ENCODE measurements around the gene UPK1A. TPM values are rescaled to one million over a fixed set of nuclear protein-coding genes. Genes with fewer than 3 reads are reported as not detected.
"Not testable (repeated sequence)": the region's sequence is repeated elsewhere in the genome, so short reads cannot be mapped to it uniquely, and the experiment has no call there.

The UPK1A gene
- total RNA-seq, 1 experiment from 2014 or later = not detected

DNA sequence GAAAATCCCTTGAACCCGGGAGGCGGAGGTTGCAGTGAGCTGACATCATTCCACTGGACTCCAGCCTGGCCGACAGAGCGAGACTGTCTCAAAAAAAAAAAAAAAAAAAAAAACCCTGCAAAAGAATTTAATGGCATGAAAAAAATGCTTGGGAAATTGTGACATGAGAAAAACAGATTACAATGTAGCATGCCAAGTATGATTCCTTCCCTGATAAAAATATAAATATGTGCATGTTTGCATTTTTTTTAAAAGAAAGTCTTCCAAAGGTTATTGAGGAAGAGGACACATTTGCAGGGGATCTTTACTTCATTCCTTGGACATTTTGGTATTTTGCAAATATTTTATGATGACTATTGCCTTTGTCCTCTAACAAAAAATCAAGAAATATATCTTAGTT is 23.5 kb downstream of the UPK1A start:
- Histone ChIP-seq H3K79me2 (ENCODE audit: low read length) (no peaks in the 10 kb centered on the region), H3K27me3 (ENCODE audit: low read length) (no peaks in the 10 kb centered on the region), H3K9ac (ENCODE audit: low read length) (no peak overlapping the region), H3K4me2 (ENCODE audit: low read depth, low read length, poor library complexity, severe bottlenecking) (no peak overlapping the region), H3K27ac (ENCODE audit: low read length) (no peak overlapping the region), H3K36me3 (ENCODE audit: insufficient read depth, low read length) (no peaks in the 10 kb centered on the region), H3K9me2 (replicated peaks; ENCODE audit: insufficient read depth, low read length) (no peaks in the 10 kb centered on the region), H4K20me1 (ENCODE audit: insufficient read depth, low read depth, low read length) (no peaks in the 10 kb centered on the region), H3K9me3 (ENCODE audit: low read length) (no peaks in the 10 kb centered on the region), H3K4me1 (ENCODE audit: low read length) (no peaks in the 10 kb centered on the region), H3K4me3 (ENCODE audit: low read length) (no peak overlapping the region), H2AFZ (ENCODE audit: low read length) (no peak overlapping the region)
- DNase-seq = no peak

DNA sequence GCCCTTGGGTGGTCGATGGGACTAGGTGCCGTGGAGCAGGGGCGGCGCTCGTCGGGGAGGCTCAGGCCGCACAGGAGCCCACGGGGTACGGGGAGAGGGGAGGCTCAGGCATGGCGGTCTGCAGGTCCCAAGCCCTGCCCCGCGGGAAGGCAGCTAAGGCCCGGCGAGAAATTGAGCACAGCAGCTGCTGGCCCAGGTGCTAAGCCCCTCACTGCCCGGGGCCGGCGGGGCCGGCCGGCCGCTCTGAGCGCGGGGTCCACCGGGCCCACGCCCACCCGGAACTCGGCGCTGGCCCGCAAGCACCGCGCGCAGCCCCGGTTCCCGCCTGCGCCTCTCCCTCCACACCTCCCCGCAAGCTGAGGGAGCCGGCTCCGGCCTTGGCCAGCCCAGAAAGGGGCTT is 24.8 kb downstream of the UPK1A start:
- H3K27ac ChIP-seq (ENCODE audit: low read length); H3K36me3 ChIP-seq (ENCODE audit: insufficient read depth, low read length); H3K79me2 ChIP-seq (ENCODE audit: low read length); H3K4me2 ChIP-seq (ENCODE audit: low read depth, low read length, poor library complexity, severe bottlenecking); H4K20me1 ChIP-seq (ENCODE audit: insufficient read depth, low read depth, low read length); H3K9me3 ChIP-seq (ENCODE audit: low read length); H3K9me2 ChIP-seq (replicated peaks; ENCODE audit: insufficient read depth, low read length); DNase-seq; H3K4me3 ChIP-seq (ENCODE audit: low read length); H3K27me3 ChIP-seq (ENCODE audit: low read length); H2AFZ ChIP-seq (ENCODE audit: low read length); H3K4me1 ChIP-seq (ENCODE audit: low read length); H3K9ac ChIP-seq (ENCODE audit: low read length): not testable (repeated sequence)

GRCh38 chr19:35692010-35692409 is 25.7 kb downstream of the UPK1A start:
- H4K20me1 ChIP-seq (ENCODE audit: insufficient read depth, low read depth, low read length) = no peaks in the 10 kb centered on the region
- no peak overlapping the region for H2AFZ ChIP-seq (ENCODE audit: low read length)
- DNase-seq = no peak
- no peak overlapping the region for H3K9ac ChIP-seq (ENCODE audit: low read length)
- no peak overlapping the region for H3K27ac ChIP-seq (ENCODE audit: low read length)
- H3K9me2 ChIP-seq (replicated peaks; ENCODE audit: insufficient read depth, low read length) = no peaks in the 10 kb centered on the region
- H3K27me3 ChIP-seq (ENCODE audit: low read length) = no peaks in the 10 kb centered on the region
- H3K9me3 ChIP-seq (ENCODE audit: low read length) = no peaks in the 10 kb centered on the region
- H3K4me2 ChIP-seq (ENCODE audit: low read depth, low read length, poor library complexity, severe bottlenecking) = no peak overlapping the region
- no peaks in the 10 kb centered on the region for H3K79me2 ChIP-seq (ENCODE audit: low read length)
- H3K36me3 ChIP-seq (ENCODE audit: insufficient read depth, low read length) = no peaks in the 10 kb centered on the region
- H3K4me3 ChIP-seq (ENCODE audit: low read length) = no peak overlapping the region
- H3K4me1 ChIP-seq (ENCODE audit: low read length) = no peaks in the 10 kb centered on the region

DNA sequence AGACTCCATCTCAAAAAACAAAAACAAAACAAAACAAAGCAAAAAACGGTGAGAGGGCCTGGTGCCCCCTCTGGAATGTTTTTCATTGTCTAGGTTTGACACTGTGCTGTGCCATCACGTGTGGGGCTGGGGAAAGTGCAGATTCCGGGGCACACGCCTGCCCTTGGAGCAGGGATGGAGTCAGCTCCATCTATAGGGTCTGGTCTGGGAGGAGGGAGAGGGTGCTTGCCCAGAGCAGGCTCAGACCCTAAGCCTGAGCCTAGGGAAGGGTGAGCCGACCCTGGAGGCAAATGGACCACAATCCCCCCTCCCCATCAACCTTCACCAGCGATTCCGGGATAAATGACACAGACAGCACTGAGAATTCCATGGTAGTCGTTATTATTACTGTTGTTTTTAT is 27.1 kb downstream of the UPK1A start:
- H3K27me3 ChIP-seq (ENCODE audit: low read length) = no peaks in the 10 kb centered on the region
- H3K79me2 ChIP-seq (ENCODE audit: low read length) = no peaks in the 10 kb centered on the region
- no peaks in the 10 kb centered on the region for H4K20me1 ChIP-seq (ENCODE audit: insufficient read depth, low read depth, low read length)
- DNase-seq = no peak
- H3K4me3 ChIP-seq (ENCODE audit: low read length) = no peak overlapping the region
- no peaks in the 10 kb centered on the region for H3K9me2 ChIP-seq (replicated peaks; ENCODE audit: insufficient read depth, low read length)
- no peak overlapping the region for H2AFZ ChIP-seq (ENCODE audit: low read length)
- H3K9me3 ChIP-seq (ENCODE audit: low read length) = no peaks in the 10 kb centered on the region
- no peak overlapping the region for H3K27ac ChIP-seq (ENCODE audit: low read length)
- H3K9ac ChIP-seq (ENCODE audit: low read length) = no peak overlapping the region
- H3K36me3 ChIP-seq (ENCODE audit: insufficient read depth, low read length) = no peaks in the 10 kb centered on the region
- H3K4me2 ChIP-seq (ENCODE audit: low read depth, low read length, poor library complexity, severe bottlenecking) = no peak overlapping the region
- no peaks in the 10 kb centered on the region for H3K4me1 ChIP-seq (ENCODE audit: low read length)

GRCh38 chr19:35693835-35694599 is 27.7 kb downstream of the UPK1A start:
- H3K27ac ChIP-seq (ENCODE audit: low read length) = no peak overlapping the region
- H3K4me2 ChIP-seq (ENCODE audit: low read depth, low read length, poor library complexity, severe bottlenecking) = no peak overlapping the region
- peak; percentile 96 for DNase-seq

DNA sequence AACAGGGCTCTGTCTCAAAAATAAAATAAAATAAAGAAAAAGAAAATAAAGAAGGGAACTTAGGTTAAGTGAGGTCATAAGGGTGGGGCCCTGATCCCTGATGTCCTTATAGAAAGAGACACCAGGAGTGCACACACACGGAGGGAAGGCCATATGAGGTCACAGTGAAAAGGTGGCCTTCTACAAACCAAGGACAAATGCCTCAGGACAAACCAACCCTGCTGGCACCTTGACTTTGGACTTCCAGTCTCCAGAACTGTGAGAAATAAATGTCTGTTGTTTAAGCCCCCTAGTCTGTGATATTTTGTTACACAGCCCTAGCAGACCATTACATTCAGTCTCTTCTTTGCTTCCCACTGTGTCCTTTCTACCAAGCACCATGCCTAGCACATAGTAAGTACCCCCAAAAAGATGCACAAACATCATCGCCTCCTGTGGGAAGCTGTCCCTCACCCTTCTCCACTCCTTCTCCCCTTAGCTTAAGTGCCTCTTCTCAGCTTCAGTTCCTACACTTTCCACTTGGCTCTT is 29.6 kb downstream of the UPK1A start:
- no peaks in the 10 kb centered on the region for H3K9me2 ChIP-seq (replicated peaks; ENCODE audit: insufficient read depth, low read length)
- no peak for DNase-seq
- no peak overlapping the region for H3K9ac ChIP-seq (ENCODE audit: low read length)
- no peaks in the 10 kb centered on the region for H3K27me3 ChIP-seq (ENCODE audit: low read length)
- no peaks in the 10 kb centered on the region for H4K20me1 ChIP-seq (ENCODE audit: insufficient read depth, low read depth, low read length)
- no peaks in the 10 kb centered on the region for H3K4me1 ChIP-seq (ENCODE audit: low read length)
- H2AFZ ChIP-seq (ENCODE audit: low read length) = no peak overlapping the region
- no peaks in the 10 kb centered on the region for H3K9me3 ChIP-seq (ENCODE audit: low read length)
- no peaks in the 10 kb centered on the region for H3K79me2 ChIP-seq (ENCODE audit: low read length)
- no peak overlapping the region for H3K27ac ChIP-seq (ENCODE audit: low read length)
- H3K36me3 ChIP-seq (ENCODE audit: insufficient read depth, low read length) = no peaks in the 10 kb centered on the region
- no peak overlapping the region for H3K4me2 ChIP-seq (ENCODE audit: low read depth, low read length, poor library complexity, severe bottlenecking)
- H3K4me3 ChIP-seq (ENCODE audit: low read length) = no peak overlapping the region

More at GRCh38 chr19:35693835-35694599, 27.7 kb downstream of the UPK1A start:
- Histone ChIP-seq H3K9me2 (replicated peaks; ENCODE audit: insufficient read depth, low read length) (no peaks in the 10 kb centered on the region), H3K79me2 (ENCODE audit: low read length) (no peaks in the 10 kb centered on the region), H3K27me3 (ENCODE audit: low read length) (no peaks in the 10 kb centered on the region), H3K36me3 (ENCODE audit: insufficient read depth, low read length) (no peaks in the 10 kb centered on the region), H4K20me1 (ENCODE audit: insufficient read depth, low read depth, low read length) (no peaks in the 10 kb centered on the region), H3K9me3 (ENCODE audit: low read length) (no peaks in the 10 kb centered on the region), H2AFZ (ENCODE audit: low read length) (no peak overlapping the region), H3K9ac (ENCODE audit: low read length) (no peak overlapping the region), H3K4me1 (ENCODE audit: low read length) (no peaks in the 10 kb centered on the region), H3K4me3 (ENCODE audit: low read length) (no peak overlapping the region)

GRCh38 chr19:35696835-35697234 is 30.5 kb downstream of the UPK1A start:
- peak; percentile 27 for DNase-seq
- Histone ChIP-seq H3K9me2 (replicated peaks; ENCODE audit: insufficient read depth, low read length) (no peaks in the 10 kb centered on the region), H3K9me3 (ENCODE audit: low read length) (no peaks in the 10 kb centered on the region), H3K27ac (ENCODE audit: low read length) (no peak overlapping the region), H3K9ac (ENCODE audit: low read length) (no peak overlapping the region), H3K4me1 (ENCODE audit: low read length) (peaks cover under 1% of the 10 kb centered on the region), H4K20me1 (ENCODE audit: insufficient read depth, low read depth, low read length) (no peaks in the 10 kb centered on the region), H3K4me2 (ENCODE audit: low read depth, low read length, poor library complexity, severe bottlenecking) (no peak overlapping the region), H3K36me3 (ENCODE audit: insufficient read depth, low read length) (no peaks in the 10 kb centered on the region), H3K79me2 (ENCODE audit: low read length) (no peaks in the 10 kb centered on the region), H3K27me3 (ENCODE audit: low read length) (no peaks in the 10 kb centered on the region), H3K4me3 (ENCODE audit: low read length) (no peak overlapping the region), H2AFZ (ENCODE audit: low read length) (no peak overlapping the region)

DNA sequence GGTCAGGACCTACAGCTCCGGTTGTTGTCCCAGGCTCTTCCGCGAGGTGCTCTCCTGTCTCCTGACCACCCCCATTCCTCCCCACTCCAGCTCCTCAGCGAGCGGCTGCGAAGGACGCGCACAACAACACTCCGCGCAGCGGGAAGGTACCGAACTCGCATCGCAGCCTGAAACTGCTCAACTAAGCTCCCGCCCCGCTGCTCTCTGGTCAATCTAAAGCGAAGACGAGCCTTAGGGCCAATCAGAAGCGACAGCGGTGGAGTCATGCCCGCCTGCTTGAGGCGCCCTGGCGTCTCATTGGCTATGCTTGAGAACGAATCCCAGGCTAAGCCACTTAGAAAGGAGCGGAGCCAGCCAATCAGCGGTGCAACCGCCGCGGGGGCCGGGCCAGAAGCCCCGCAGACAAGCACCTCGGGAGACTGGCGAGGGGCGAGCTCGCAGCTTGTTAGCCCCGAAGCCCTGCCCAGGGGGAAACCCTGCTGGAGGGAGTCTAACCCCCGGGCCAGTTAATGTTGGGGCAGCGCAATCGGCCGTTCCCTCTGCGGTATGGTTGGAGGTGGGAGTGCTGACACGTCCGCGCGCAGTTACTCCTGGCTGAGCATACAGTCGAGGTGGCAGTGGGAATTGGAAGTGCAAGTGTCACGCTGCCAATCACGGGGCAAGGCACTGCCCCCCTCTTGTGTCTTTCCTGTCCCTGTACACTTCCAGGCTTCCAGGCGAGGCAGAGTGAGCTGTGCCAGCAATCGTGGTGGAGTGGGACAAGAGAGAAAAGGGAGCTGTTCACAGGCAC is 36.1 kb downstream of the UPK1A start:
- H3K4me3 ChIP-seq (ENCODE audit: low read length) = peak overlapping the region; percentile 69
- H3K27me3 ChIP-seq (ENCODE audit: low read length) = no peaks in the 10 kb centered on the region
- H3K27ac ChIP-seq (ENCODE audit: low read length) = no peak overlapping the region
- H2AFZ ChIP-seq (ENCODE audit: low read length) = peak overlapping the region; percentile 98
- H3K4me2 ChIP-seq (ENCODE audit: low read depth, low read length, poor library complexity, severe bottlenecking) = peak overlapping the region; percentile 87
- peak overlapping the region; percentile 62 for H3K9ac ChIP-seq (ENCODE audit: low read length)
- H3K9me2 ChIP-seq (replicated peaks; ENCODE audit: insufficient read depth, low read length) = no peaks in the 10 kb centered on the region
- H3K4me1 ChIP-seq (ENCODE audit: low read length) = peaks cover 9% of the 10 kb centered on the region
- no peaks in the 10 kb centered on the region for H4K20me1 ChIP-seq (ENCODE audit: insufficient read depth, low read depth, low read length)
- peak; percentile 98 for DNase-seq
- H3K9me3 ChIP-seq (ENCODE audit: low read length) = no peaks in the 10 kb centered on the region
- no peaks in the 10 kb centered on the region for H3K36me3 ChIP-seq (ENCODE audit: insufficient read depth, low read length)
- no peaks in the 10 kb centered on the region for H3K79me2 ChIP-seq (ENCODE audit: low read length)

Measured in Karpas-422 (cell line).